HepG2 (cell line): Measurements from ENCODE around the gene GSTM1. TPM values are rescaled to one million over a fixed set of nuclear protein-coding genes. Genes with fewer than 3 reads are reported as not detected.

Experiments used
- ATAC-seq: fragments of 200-7000 bp; cut with Tn5 transposase; 3 replicates; pipeline ENCODE4 v1.9.1; 2020; ENCODE audit warnings: mild to moderate bottlenecking, moderate library complexity
- BruUV-seq: library from RNA; stranded (reverse); fragments of 400-500 nt; replicated peaks from 2 replicates; lab custom pipeline; 2021; lab: Mats Ljungman, UMichigan
- CTCF ChIA-PET: fragments of 300-600 bp; formaldehyde crosslinking; extraction: SDS; loops from one replicate; lab custom pipeline; 2021; ENCODE audit warnings: low total read pairs, inconsistent platforms, low intra/inter-chr PET ratio; lab: Yijun Ruan, JAX
- POLR2A ChIA-PET: fragments of 350-600 bp; sonication (Branson Sonifier 250); formaldehyde crosslinking; loops from one replicate; lab custom pipeline; 2020; ENCODE audit warnings: antibody characterized with exemption, inconsistent platforms; lab: Yijun Ruan, JAX
- DNase-seq: peaks from one replicate; pipeline ENCODE4 v3.0.0-alpha.2; 2015; ENCODE audit warnings: low spot score
- FAIRE-seq: peaks from 3 replicates; lab custom pipeline; 2011; peaks lifted over from hg19 to GRCh38; lab: Jason Lieb, UNC
- H2AFZ ChIP-seq: one replicate; pipeline ENCODE4 v1.6.1; 2011; ENCODE audit warnings: low read length, inconsistent platforms
- H3K27ac ChIP-seq: fragments of 300-600 bp; 3 replicates; pipeline ENCODE4 v1.8.0; 2011; ENCODE audit warnings: mixed run types, mild to moderate bottlenecking, mixed read lengths, low read length, inconsistent platforms; ENCODE audit not compliant: insufficient read depth; ENCODE audit errors: extremely low read length
- H3K27me3 ChIP-seq, 2 experiments: fragments of 200-600 bp in 1 of 2; 2 replicates in 1 of 2; 3 replicates in 1 of 2; pipeline versions ENCODE4 v1.6.0 to v1.8.0; 2011; ENCODE audit warnings: low read length in 2 of 2, mild to moderate bottlenecking in 2 of 2, moderate library complexity in 2 of 2, inconsistent platforms in 1 of 2; ENCODE audit not compliant: insufficient read depth in 2 of 2, control insufficient read depth in 1 of 2
- H3K36me3 ChIP-seq, 2 experiments: fragments of 200-600 bp in 1 of 2; replicated peaks in 1 of 2; 2 replicates in 1 of 2; 3 replicates in 1 of 2; pipeline versions ENCODE4 v1.5.1 to v1.8.0; 2011; ENCODE audit warnings: low read length in 2 of 2, inconsistent platforms in 1 of 2; ENCODE audit not compliant: insufficient read depth in 2 of 2, control insufficient read depth in 1 of 2
- H3K4me1 ChIP-seq: 2 replicates; pipeline ENCODE4 v1.5.1; 2012; ENCODE audit warnings: low read length, inconsistent platforms; ENCODE audit not compliant: insufficient read depth
- H3K4me2 ChIP-seq: 2 replicates; pipeline ENCODE4 v1.6.0; 2011; ENCODE audit warnings: low read depth, low read length, inconsistent platforms
- H3K4me3 ChIP-seq, 3 experiments: fragments of 200-600 bp in 1 of 3; sonication (generic), shearing (Covaris generic) in 1 of 3; replicated peaks in 1 of 3; 2 replicates each; pipeline ENCODE4 v1.5.1; 2011 to 2016; ENCODE audit warnings: low read length in 3 of 3, inconsistent platforms in 2 of 3, low read depth in 2 of 3, mild to moderate bottlenecking in 2 of 3, control low read depth in 1 of 3, mixed read lengths in 1 of 3; ENCODE audit not compliant: insufficient read depth in 1 of 3
- H3K79me2 ChIP-seq: one replicate; pipeline ENCODE4 v1.6.1; 2011; ENCODE audit warnings: low read length, inconsistent platforms; ENCODE audit not compliant: insufficient read depth
- H3K9ac ChIP-seq: 2 replicates; pipeline ENCODE4 v1.6.0; 2011; ENCODE audit warnings: mild to moderate bottlenecking, low read depth, low read length, inconsistent platforms; ENCODE audit not compliant: insufficient read depth
- H3K9me3 ChIP-seq: 2 replicates; pipeline ENCODE4 v1.5.1; 2012; ENCODE audit warnings: mild to moderate bottlenecking, low read length
- H4K20me1 ChIP-seq: 2 replicates; pipeline ENCODE4 v1.6.0; 2011; ENCODE audit warnings: inconsistent platforms, mild to moderate bottlenecking, low read length, moderate library complexity; ENCODE audit not compliant: insufficient read depth
- CTCF ChIP-seq: sonication (generic); formaldehyde crosslinking; IDR thresholded peaks from 2 replicates; pipeline ENCODE4 v1.5.0; 2020; ENCODE audit warnings: mild to moderate bottlenecking, missing genetic modification reagents, moderate library complexity
- POGZ ChIP-seq: sonication (generic); formaldehyde crosslinking; IDR thresholded peaks from 2 replicates; pipeline ENCODE4 v1.4.0; 2020; ENCODE audit warnings: mild to moderate bottlenecking, missing genetic modification reagents
- PRPF4 ChIP-seq: fragments of 200-400 bp; formaldehyde crosslinking; IDR thresholded peaks from 2 replicates; pipeline ENCODE4 v1.6.1; 2016; ENCODE audit warnings: low read length, low read depth; ENCODE audit not compliant: poor library complexity, severe bottlenecking
- SMC3 ChIP-seq: IDR thresholded peaks from 2 replicates; pipeline ENCODE4 v1.6.1; 2011; ENCODE audit warnings: low read length, improper control_type of control experiment
- STAG1 ChIP-seq: sonication (generic); formaldehyde crosslinking; IDR thresholded peaks from 2 replicates; pipeline ENCODE4 v1.4.0; 2020; ENCODE audit warnings: missing genetic modification reagents
- THAP11 ChIP-seq: IDR thresholded peaks from 2 replicates; pipeline ENCODE4 v1.6.1; 2016; ENCODE audit warnings: missing biosample characterization, missing genetic modification reagents
- ZNF552 ChIP-seq: sonication (generic); formaldehyde crosslinking; IDR thresholded peaks from 2 replicates; pipeline ENCODE4 v1.9.0; 2022; ENCODE audit warnings: missing genetic modification reagents, mild to moderate bottlenecking, borderline replicate concordance
- ZNF780A ChIP-seq: sonication (generic); formaldehyde crosslinking; IDR thresholded peaks from 2 replicates; pipeline ENCODE4 v1.8.0; 2022; ENCODE audit warnings: mild to moderate bottlenecking, missing genetic modification reagents, moderate library complexity
- WGBS: methylation state at CpG from one replicate; pipeline ENCODE4 v1.1.6; 2017; ENCODE audit warnings: low lambda C conversion rate; 5-methylcytosine and 5-hydroxymethylcytosine counted together
- in situ Hi-C: cut with HindIII; loops from 2 replicates; pipeline ENCODE4 v1.10.0; 2017; ENCODE audit warnings: low pct_unique_long_range_greater_than_20kb; ENCODE audit not compliant: extremely low pct_ligation_motif_present
- intact Hi-C: fragments of 100-400 bp; cut with micrococcal nuclease; formaldehyde crosslinking; loops from one replicate; pipeline ENCODE4 v1.10.0; 2022; ENCODE audit not compliant: unreplicated experiment
- polyA plus RNA-seq, 8 experiments: library from polyadenylated mRNA; depleted of rRNA in 3 of 8; stranded (reverse) in 7 of 8; unstranded in 1 of 8; fragments of >200 nt; fragmentation: Illumina TruSeq in 4 of 8; extraction: Trizol in 4 of 8; gene quantifications; 2 replicates each; pipeline versions ENCODE4 v1.2.1 to v1.2.3, GENCODE V29; 2011 to 2016; ENCODE audit warnings: low read depth in 4 of 8, missing spikeins in 1 of 8, mixed read lengths in 1 of 8; ENCODE audit not compliant: insufficient read depth in 1 of 8
- total RNA-seq, 5 experiments: library from RNA; depleted of rRNA; stranded (reverse); fragments of >200 nt; fragmentation: Illumina TruSeq; extraction: Trizol; gene quantifications; 2 replicates each; pipeline ENCODE4 v1.2.3, GENCODE V29; 2016; ENCODE audit warnings: low read depth in 1 of 5
- TF ChIP-seq, protein P1 (sequence below): sonication (generic); formaldehyde crosslinking; IDR thresholded peaks from 2 replicates; pipeline ENCODE4 v1.5.0; 2020; ENCODE audit warnings: missing genetic modification reagents, mild to moderate bottlenecking, borderline replicate concordance

The GSTM1 gene
- total and polyA plus RNA-seq, 2 of the 13 experiments (the other 11 are each of a cell fraction or from before 2014, with no cell fraction given) = 0.42 TPM; not detected in 1

DNA sequence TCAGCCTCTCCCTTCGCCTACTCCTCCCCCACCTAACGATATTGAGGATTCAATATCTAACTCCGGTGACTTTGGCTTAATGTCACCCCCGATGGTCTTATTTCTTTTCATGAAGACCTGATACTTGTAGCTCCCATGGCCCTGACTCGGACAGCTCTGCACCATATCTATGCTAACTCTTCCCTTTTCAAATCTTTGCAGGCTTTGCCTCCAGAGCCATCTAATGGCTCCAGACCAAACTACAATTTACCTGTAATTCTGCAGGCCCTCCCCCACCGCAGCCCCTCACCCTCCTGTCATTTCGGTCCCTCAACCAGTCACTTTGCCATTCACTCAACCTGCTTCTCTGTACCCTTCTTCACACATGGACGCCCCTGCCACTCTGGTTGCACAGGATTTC is 16.6 kb downstream of the GSTM1 start:
- POLR2A ChIA-PET = interaction anchor here (1.2 kb wide), 1 partner anchor 156 kb away, joined by 3 read pairs; the partner anchor contains the start of gene GNAI3
- peak; percentile 74 for ATAC-seq

More for the DNA sequence above, 16.6 kb downstream of the GSTM1 start:
- WGBS = 7% methylated on average over 8 of the region's 8 CpGs
- Histone ChIP-seq H3K36me3 (no peaks in the 10 kb centered on the region), H2AFZ (no peak overlapping the region), H4K20me1 (no peaks in the 10 kb centered on the region), H3K4me3 (no peak overlapping the region), H3K4me1 (no peaks in the 10 kb centered on the region), H3K27ac (no peak overlapping the region), H3K9ac (no peak overlapping the region), H3K27me3 (peaks cover 2 to 13% of the 10 kb centered on the region in 2 experiments; a peak in 2 of 5 replicates), H3K79me2 (no peaks in the 10 kb centered on the region), H3K9me3 (no peaks in the 10 kb centered on the region), H3K4me2 (no peak overlapping the region; the same call in 1 of the 2 replicates)
- BruUV-seq = no TSS peak
- in situ Hi-C loops (no loop called here), intact Hi-C loops (loop anchor here (2.0 kb wide), 1 partner anchor 61 kb away; no protein-coding TSS in a partner anchor)
- DNase-seq = peak; percentile 19
- CTCF ChIA-PET = interaction anchor here (2.3 kb wide), 1 partner anchor 61 kb away, joined by 11 read pairs; no protein-coding TSS in a partner anchor
- no peak for FAIRE-seq
- TF ChIP-seq PRPF4 (peak; percentile 42), ZNF780A (CRISPR knock-in tag) (no peak), SMC3 (peak; percentile 54), STAG1 (CRISPR knock-in tag) (peak; percentile 76), CTCF (CRISPR knock-in tag) (peak; percentile 66), POGZ (CRISPR knock-in tag) (no peak), THAP11 (CRISPR knock-in tag) (no peak), ZNF552 (CRISPR knock-in tag) (no peak)
- TF ChIP-seq, protein P1, sequence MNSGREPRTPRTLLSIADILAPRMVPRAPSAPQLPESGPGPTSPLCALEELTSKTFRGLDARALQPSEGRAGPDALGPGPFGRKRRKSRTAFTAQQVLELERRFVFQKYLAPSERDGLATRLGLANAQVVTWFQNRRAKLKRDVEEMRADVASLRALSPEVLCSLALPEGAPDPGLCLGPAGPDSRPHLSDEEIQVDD (CRISPR knock-in tag) = no peak
- TF ChIP-seq, all 625 proteins: peak for 4
